ENCODE data around the gene INSL4.
A peak's percentile ranks its signal among the peaks of the same experiment; 100 is the strongest.

GRCh38 chr9:5278486-5278885 is 47.3 kb downstream of the INSL4 start:
- TF ChIP-seq CTCF (IDR thresholded peaks at IDR 0.05; ENCODE audit: insufficient read depth, low read length) (no peak), POLR2AphosphoS5 (IDR thresholded peaks at IDR 0.05; ENCODE audit: low read depth) (no peak), SPI1 (IDR thresholded peaks at IDR 0.05; ENCODE audit: borderline replicate concordance, low read depth) (peak; percentile 98)

Measured in HL-60 (cell line).